HUES64 (cell line): Measurements from ENCODE around the gene PPP1R1B.

Experiments
- H3K27ac ChIP-seq: 2 replicates; pipeline ENCODE4 v1.7.0; 2013; ENCODE audit warnings: low read depth, low read length, inconsistent platforms
- H3K27me3 ChIP-seq: 2 replicates; pipeline ENCODE4 v1.6.1; 2013; ENCODE audit warnings: mild to moderate bottlenecking, low read length; ENCODE audit not compliant: insufficient read depth
- H3K36me3 ChIP-seq: 2 replicates; pipeline ENCODE4 v1.6.1; 2013; ENCODE audit warnings: mild to moderate bottlenecking, low read length; ENCODE audit not compliant: insufficient read depth
- H3K4me1 ChIP-seq: 2 replicates; pipeline ENCODE4 v1.6.1; 2013; ENCODE audit warnings: mild to moderate bottlenecking, low read length, moderate library complexity; ENCODE audit not compliant: insufficient read depth
- H3K4me3 ChIP-seq: 2 replicates; pipeline ENCODE4 v1.5.1; 2013; ENCODE audit warnings: mild to moderate bottlenecking, low read length, moderate library complexity
- H3K9ac ChIP-seq: 2 replicates; pipeline ENCODE4 v1.6.1; 2013; ENCODE audit warnings: mild to moderate bottlenecking, low read depth, low read length
- H3K9me3 ChIP-seq: 2 replicates; pipeline ENCODE4 v1.6.1; 2013; ENCODE audit warnings: low read depth, low read length; ENCODE audit not compliant: insufficient read depth
- WGBS: fragments of 150-250, 120-280 bp; methylation state at CpG from one replicate; pipeline ENCODE4 v1.1.7; 2013; ENCODE audit warnings: missing lambda C conversion rate; 5-methylcytosine and 5-hydroxymethylcytosine counted together

Gene PPP1R1B

DNA sequence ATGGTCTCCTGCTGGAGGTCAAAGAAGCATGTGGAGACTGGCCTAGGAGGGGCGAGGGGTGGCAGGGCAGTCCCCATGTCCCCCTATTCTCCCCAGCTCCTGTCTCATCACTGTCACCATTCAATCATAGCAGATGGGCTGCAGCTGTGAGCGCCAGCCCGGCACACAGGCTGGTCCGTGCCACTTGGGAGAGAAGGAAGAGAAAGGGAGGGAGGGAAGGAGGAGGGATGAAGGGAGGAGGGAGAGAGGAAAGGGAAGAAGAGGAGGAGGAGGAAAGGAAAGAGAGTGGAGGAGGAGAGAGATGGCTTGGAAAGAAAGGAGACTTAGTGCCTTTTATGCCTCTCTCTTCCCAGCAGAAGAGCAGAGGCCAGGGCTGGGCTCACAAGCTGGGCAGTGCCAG, 31.5 kb upstream of the PPP1R1B start:
- H3K9ac ChIP-seq = no peak overlapping the region
- peaks cover 92% of the 10 kb centered on the region for H3K27me3 ChIP-seq
- H3K4me1 ChIP-seq = peaks cover 4% of the 10 kb centered on the region
- 9% methylated on average over 4 of the region's 4 CpGs for WGBS
- H3K9me3 ChIP-seq = no peaks in the 10 kb centered on the region
- H3K36me3 ChIP-seq = no peaks in the 10 kb centered on the region
- H3K27ac ChIP-seq = no peak overlapping the region
- H3K4me3 ChIP-seq = no peak overlapping the region

DNA sequence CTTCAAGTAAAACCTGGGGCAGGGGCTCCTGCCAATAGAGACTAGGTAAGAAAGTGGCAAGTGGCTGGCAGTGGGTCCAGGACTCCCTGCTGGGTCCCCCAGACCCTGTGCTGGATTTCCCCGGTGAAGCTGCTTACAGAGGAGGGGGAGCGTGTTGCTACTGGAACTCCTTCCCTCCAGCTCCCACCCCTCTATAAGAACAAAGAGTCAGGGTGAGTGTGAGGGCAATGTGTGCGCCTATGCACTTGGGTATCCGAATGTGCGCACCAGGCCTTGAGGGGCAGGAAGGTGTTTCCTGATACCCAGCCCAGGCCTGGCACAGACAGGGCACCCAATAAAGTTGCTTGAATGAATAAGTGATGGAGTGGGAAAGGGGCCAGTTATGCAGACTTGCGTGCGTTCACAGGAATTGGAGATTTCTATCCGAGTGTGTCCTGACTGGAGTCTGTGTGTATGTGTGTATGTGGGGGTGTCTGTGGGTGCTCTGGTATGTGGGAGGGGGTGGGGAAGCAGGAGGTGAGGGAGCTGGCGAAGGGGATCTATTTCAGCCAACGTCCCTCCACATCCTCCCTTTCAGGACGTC, 30.7 kb upstream of the PPP1R1B start:
- Histone ChIP-seq H3K4me3 (no peak overlapping the region), H3K9me3 (no peaks in the 10 kb centered on the region), H3K4me1 (peaks cover 4% of the 10 kb centered on the region), H3K27me3 (peaks cover 100% of the 10 kb centered on the region), H3K36me3 (no peaks in the 10 kb centered on the region), H3K9ac (no peak overlapping the region), H3K27ac (no peak overlapping the region)
- 16% methylated on average over 9 of the region's 11 CpGs for WGBS

DNA sequence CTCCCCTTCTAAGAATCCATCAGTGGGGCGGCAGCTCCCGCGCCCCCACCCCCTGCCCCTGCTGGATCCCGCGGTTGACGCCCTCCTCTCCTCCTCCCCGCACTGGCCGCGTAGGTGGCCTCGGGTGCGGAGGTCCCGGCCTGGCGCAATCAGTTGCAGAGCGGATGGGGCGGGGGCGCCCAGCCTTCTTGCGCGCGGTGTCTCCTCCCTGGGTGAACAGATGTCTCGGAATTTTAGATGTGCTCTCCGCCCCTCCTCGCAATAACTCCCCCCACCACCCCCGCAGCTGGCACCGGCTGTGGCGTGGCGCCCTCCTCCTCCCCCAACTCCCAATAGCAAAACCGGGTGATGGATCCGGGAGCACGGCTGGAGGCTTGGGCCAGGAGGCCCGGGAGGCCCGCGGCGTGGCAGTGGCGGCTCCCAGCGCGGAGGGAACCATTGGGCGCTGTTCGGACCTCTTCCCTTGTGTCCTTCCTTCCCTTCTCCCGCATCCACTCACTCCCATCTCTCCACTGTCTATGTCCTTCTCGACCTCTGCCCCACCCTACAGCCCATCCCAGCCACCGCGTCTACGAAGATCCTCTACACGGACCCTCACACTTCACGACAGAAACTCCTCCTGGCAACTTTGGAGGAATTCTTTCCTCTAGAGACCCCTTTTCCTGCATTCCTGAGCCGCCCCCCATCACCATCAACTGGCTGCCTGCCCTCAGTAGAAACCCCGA, 30.0 kb upstream of the PPP1R1B start:
- Histone ChIP-seq H3K27ac (no peak overlapping the region), H3K9me3 (no peaks in the 10 kb centered on the region), H3K4me3 (peak overlapping the region; percentile 10; the same call in 1 of the 2 replicates), H3K27me3 (peaks cover 100% of the 10 kb centered on the region), H3K9ac (no peak overlapping the region), H3K36me3 (no peaks in the 10 kb centered on the region), H3K4me1 (peaks cover 1% of the 10 kb centered on the region)
- 2% methylated on average over 46 of the region's 47 CpGs for WGBS

DNA sequence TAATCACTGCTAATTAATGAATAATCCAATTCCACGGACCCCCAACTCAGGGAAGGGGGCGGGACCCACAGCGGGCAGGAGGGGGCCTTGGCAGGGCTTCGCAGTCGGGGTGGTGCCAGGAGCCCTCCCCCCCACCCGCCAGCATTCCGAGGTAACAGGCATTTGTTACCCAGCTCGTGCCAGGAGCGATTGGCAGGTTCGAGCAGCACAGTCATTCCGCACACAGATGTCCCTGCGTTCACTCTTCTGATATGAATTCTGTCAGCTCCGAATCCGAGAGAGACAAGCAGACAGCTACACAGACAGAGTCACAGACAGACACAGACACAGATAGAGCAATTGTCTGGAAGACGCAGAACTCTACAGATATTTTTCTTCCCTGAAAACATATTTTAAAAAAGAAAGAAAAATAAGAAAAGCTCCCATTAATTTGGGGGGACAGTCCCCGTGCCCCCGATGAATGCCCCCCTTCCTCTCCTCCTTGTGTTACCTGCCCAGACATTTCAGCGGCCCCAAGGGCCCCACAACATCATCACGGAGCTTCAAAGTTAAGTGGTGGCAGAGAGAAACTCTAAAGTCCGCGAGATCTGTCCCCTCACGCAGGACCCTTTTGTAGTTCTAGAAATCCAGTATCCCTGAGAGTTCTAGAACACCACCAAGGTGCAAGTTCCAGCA, 29.2 kb upstream of the PPP1R1B start:
- Histone ChIP-seq H3K27me3 (peaks cover 100% of the 10 kb centered on the region), H3K4me3 (no peak overlapping the region), H3K4me1 (no peaks in the 10 kb centered on the region), H3K9ac (no peak overlapping the region), H3K36me3 (no peaks in the 10 kb centered on the region), H3K9me3 (no peaks in the 10 kb centered on the region), H3K27ac (no peak overlapping the region)
- WGBS = 13% methylated on average over 21 of the region's 22 CpGs

DNA sequence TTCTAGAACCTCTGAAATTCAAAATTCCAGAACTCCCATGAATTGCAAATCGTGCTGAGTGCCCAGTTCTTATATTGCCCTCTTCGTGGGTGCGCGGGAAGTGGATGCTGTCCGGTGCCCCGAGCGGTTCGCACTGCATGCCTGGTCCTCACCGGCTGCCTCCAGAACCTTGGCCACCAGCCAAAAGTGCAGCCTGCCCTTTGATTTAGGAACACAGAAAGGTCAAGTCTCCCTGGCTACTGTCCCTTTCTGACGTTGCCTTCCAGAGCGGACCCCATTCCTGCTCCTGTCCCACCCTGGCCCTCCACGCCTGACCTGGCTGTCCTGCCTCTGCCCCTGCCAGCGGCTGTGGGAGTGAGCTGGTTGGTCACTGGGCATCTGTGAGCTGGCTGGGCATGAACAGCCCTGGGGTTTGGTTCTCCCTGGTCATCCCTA, 28.7 kb upstream of the PPP1R1B start:
- H3K9me3 ChIP-seq = no peaks in the 10 kb centered on the region
- H3K27me3 ChIP-seq = peaks cover 100% of the 10 kb centered on the region
- no peak overlapping the region for H3K4me3 ChIP-seq
- no peak overlapping the region for H3K27ac ChIP-seq
- H3K4me1 ChIP-seq = no peaks in the 10 kb centered on the region
- WGBS = 8% methylated on average over 13 of the region's 13 CpGs
- H3K36me3 ChIP-seq = no peaks in the 10 kb centered on the region
- H3K9ac ChIP-seq = no peak overlapping the region

DNA sequence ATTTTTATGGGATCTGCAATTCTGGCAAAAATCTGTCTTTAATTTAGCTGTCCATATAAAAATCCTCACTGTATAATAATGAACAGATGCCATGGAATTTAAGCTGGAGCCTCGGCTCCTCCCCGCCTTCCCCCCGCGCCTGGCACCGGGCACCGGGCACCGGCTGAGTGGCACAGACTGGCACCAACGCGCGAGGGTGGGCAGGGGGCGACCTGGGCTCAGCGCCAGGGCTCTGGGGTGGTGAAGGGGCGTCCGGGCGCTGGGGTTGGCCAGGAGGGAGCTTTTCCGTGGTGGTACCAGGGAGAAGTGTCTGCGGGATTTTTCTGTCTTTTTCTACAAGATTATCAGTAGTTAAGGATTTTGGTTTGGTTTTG, 28.1 kb upstream of the PPP1R1B start:
- no peaks in the 10 kb centered on the region for H3K36me3 ChIP-seq
- no peak overlapping the region for H3K4me3 ChIP-seq
- no peak overlapping the region for H3K9ac ChIP-seq
- H3K27ac ChIP-seq = no peak overlapping the region
- H3K4me1 ChIP-seq = peaks cover 5% of the 10 kb centered on the region; the same call in 1 of the 2 replicates
- peaks cover 100% of the 10 kb centered on the region for H3K27me3 ChIP-seq
- 9% methylated on average over 16 of the region's 17 CpGs for WGBS
- H3K9me3 ChIP-seq = no peaks in the 10 kb centered on the region

DNA sequence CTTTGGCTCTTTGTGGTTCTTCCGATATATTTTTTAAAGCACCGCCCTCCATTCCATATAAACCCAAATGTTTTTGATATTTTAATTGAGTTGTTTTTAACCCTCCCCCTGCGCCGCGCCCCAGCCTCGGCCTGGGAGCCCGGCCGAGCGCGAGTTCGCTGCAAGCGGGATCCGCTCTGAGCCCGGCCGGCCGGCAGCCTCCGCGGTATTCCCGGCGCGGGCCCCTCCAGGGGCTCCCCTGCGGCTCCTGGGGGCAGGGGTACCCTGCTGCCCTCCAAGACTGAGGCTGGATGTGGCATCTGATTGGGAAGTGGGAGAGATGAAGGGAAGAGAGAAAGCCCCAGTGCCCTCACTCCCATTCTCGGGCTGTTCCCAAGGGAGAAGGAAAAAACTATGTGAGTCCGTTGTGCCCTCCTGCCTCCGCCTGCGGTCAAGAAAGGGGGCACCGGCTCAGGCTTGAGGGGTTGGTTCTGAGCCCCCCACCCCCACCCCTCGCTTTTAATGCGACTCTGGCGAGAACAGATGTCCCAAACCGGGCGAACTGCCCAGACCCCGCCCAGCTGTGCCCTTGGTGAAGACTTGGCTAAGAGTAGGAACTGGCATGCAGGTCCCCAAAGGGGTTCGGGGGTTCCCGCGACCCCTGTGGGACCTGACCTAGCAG, 27.6 kb upstream of the PPP1R1B start:
- Histone ChIP-seq H3K9me3 (no peaks in the 10 kb centered on the region), H3K4me1 (peaks cover 7% of the 10 kb centered on the region; the same call in 1 of the 2 replicates), H3K36me3 (no peaks in the 10 kb centered on the region), H3K27ac (no peak overlapping the region), H3K4me3 (no peak overlapping the region), H3K9ac (no peak overlapping the region), H3K27me3 (peaks cover 100% of the 10 kb centered on the region)
- under 1% methylated on average over 33 of the region's 36 CpGs for WGBS

DNA sequence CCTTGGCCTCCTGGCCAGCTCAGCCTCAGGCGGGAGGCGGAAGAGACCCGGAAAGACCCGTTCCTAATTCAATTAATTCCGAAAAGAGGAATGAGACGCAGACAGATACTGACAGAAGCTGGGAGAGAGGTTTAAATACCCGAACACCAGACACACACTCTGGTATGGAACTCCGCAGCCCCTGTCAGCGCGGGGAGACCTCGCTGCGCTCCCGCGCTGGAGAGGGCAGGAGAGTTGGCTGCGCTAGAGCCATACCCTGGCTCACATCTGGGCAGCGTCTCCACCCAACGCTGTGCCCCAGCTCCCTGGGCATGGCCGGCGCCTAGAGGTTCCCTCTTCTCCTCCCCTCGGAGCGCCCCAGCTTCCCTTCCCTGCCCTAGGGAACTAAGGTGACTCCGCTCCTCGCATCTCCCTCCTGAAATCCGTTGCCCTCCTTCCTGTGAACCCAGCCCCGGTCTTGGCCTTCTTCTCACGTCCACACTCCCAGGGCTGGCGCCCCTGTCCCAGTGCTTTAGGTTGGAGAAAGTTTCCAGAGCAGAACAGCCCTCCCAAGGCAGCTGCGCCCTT, 27.0 kb upstream of the PPP1R1B start:
- peaks cover 7% of the 10 kb centered on the region; the same call in 1 of the 2 replicates for H3K4me1 ChIP-seq
- no peak overlapping the region for H3K4me3 ChIP-seq
- H3K27me3 ChIP-seq = peaks cover 100% of the 10 kb centered on the region
- H3K9me3 ChIP-seq = no peaks in the 10 kb centered on the region
- WGBS = 3% methylated on average over 28 of the region's 28 CpGs
- no peaks in the 10 kb centered on the region for H3K36me3 ChIP-seq
- H3K9ac ChIP-seq = no peak overlapping the region
- H3K27ac ChIP-seq = no peak overlapping the region

DNA sequence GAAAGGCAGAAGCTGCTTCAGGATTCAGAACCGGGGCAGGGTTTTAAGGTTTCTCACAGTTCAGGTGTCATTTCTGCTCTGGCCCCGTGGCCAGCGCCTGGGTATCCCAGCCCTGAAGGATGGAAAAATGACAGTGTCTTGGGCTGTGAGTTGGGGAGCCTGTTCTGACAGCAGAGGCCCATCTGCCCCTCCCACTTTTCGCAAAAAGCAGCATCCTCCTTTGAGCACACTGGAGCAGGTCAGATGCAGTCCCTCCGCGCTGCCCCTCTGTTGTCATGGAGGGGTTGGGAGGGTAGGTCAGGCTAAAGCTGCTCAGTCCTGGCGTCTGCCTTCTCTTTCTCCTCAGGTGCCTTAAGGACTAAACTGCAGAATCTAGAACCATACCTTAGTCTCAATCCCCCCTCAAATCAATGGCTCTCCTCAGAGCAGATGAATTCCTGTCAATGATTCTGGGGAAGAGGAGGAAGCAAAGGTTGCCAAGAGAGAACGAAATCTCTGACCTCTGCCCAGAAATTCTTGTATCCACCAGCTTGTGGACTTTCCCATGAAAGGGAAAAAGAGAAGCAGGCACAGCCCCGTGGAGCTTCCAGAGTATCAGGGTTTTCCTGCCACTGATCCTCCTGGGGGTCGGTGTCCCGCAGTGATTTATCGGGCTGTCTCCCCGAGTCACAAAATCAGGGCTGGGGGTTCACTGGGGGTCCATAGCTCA, 26.3 kb upstream of the PPP1R1B start:
- Histone ChIP-seq H3K27me3 (peaks cover 100% of the 10 kb centered on the region), H3K9me3 (no peaks in the 10 kb centered on the region), H3K4me1 (peaks cover 7% of the 10 kb centered on the region), H3K9ac (no peak overlapping the region), H3K4me3 (no peak overlapping the region), H3K27ac (no peak overlapping the region), H3K36me3 (no peaks in the 10 kb centered on the region)
- WGBS = 6% methylated on average over 13 of the region's 13 CpGs

DNA sequence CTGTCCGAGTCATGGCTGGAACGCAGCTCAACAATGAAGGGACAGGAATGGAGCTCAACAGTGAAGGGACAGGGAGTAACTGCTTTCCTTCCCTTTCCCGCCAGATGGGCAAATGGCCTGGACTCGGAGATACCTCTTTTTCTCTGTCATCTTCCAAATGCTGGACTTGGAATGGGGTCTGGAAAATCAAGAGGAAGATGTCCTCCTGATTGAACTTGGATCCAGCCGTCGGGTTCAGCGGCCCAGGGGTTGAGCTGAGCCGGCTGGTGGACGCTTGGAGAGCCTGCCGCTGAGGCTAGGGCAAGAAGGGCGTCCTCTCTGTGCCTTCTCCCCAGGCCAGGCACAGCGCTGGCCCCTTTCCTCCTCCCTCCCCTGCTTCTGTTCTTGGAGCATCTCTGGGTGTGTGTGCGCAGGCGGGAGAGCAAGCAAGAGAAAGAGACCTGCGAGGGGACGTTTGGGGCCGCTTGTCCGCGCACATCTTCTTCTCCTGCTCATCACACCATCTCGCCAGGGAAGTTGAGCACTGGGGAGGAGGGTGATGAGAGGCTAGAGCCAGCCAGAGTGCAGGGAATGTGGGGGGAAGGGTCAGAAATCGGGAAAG, 25.7 kb upstream of the PPP1R1B start:
- 2% methylated on average over 21 of the region's 21 CpGs for WGBS
- H3K9ac ChIP-seq = no peak overlapping the region
- no peaks in the 10 kb centered on the region for H3K9me3 ChIP-seq
- peaks cover 100% of the 10 kb centered on the region for H3K27me3 ChIP-seq
- H3K27ac ChIP-seq = no peak overlapping the region
- peaks cover 10% of the 10 kb centered on the region for H3K4me1 ChIP-seq
- H3K4me3 ChIP-seq = no peak overlapping the region
- no peaks in the 10 kb centered on the region for H3K36me3 ChIP-seq
